HG03139 (cell line): ENCODE results near the gene NEURL1.
"Not testable (repeated sequence)": the region's sequence is repeated elsewhere in the genome, so short reads cannot be mapped to it uniquely, and the experiment has no call there.

ENCODE experiments used
- ATAC-seq: cut with Tn5 transposase; IDR thresholded peaks from one replicate; pipeline ENCODE4 v1.9.1; 2021; ENCODE audit not compliant: unreplicated experiment

The NEURL1 gene

DNA sequence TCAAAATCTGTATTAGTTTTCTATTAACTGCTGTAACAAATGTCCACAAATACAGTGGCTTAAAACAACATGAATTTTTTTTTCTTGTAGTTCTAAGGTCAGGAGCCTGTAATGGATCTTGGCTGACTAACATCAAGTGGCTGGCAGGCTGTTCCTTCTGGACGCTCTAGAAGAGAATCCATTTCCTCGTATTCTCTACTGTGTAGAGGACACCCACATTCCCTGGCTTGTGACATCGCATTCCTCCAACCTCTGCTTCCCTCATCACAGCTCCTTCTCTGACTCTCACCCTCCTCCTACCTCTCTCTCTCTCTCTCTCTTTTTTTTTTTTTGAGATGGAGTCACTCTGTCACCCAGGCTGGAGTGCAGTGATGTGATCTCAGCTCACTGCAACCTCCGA is 30.0 kb upstream of the NEURL1 start:
- no peak for ATAC-seq

DNA sequence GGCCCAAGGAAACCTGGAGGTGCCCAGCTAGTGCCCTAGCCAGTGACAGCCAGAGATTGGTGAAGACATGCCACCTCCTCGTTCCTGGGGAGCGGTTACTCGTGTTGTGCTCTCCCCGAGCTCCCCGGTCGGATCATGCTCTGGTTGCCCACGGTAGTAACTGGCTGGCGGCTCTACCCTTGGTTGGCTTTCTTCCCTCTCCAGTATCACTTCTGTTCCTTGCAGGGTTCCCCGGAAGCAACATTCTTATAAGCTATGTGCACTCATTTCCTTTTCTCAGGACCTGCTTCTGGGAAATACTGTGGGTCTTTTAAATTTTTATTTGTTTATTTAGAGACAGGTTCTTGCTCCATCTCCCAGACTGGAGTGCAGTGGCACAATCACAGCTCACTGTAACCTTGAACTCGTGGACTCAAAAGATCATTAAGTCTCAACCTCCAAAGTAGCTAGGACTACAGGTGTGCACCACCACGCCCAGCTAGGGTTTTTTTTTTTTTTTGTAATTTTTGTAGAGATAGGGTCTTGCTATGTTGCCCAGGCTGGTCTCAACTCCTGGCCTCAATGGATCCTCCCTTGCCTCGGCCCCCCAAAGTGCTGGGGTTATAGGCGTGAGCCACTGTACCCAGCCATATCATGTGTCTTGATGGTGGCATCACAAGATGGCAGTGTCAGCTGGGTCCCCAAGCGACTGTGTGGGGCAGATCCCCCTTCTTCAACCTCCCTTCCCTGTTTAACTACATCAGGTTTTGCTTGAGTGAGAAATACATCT is 27.9 kb upstream of the NEURL1 start:
- ATAC-seq: no peak

DNA sequence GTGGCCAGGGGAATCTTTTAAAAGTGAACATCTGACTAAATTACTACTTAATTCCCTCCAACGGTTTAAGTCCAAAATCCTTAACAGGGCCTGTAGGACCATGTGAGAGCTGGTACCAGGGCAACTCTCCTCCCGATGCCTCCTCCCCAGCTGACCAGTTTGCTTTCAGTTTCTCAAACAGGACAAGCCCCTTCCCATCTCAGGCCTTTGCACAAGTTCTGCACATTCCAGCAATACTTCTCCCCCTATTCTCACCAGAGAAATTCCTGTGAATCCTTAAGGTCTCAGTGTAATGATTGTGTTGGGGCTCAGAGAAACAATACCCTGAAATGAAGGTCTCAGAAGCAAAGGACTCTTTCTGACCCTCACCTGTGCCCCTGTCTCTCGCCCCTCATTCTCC is 26.8 kb upstream of the NEURL1 start:
- no peak for ATAC-seq

DNA sequence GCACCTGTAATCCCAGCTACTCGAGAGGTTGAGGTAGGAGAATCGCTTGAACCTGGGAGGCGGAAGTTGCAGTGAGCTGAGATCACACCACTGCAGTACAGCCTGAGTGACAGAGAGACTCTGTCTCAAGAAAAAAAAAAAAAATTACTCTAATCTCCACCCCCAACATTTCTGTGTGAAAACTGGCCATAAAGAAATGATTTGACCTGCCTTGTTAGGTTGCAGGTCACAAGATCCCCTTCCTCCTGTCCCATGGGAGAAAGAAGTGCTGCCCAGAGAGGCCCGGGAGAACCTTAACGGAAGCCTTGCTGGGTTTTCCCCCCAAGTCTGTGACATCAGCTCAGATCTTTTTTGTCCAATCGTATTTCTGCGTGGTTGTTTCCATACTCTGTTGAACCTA is 26.1 kb upstream of the NEURL1 start:
- no peak for ATAC-seq

DNA sequence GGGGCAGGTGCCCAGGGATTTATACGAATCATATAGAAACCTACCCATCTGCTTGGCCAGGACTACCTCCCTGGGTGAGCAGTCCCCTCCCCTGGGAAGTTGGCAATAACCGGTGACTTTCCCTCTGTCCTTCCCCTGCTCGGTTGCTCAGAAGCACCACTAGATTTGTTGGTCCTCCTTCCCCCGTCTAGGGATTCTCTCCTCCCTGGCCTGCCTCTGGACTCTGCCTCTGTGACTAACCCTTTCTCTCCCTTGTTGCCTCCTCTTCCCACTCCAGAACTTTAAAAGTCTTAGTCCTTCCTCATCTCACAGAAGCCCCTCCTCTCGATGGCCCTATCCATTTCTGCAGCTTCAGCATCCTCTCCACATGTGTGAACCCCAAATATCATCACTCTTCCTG is 24.3 kb upstream of the NEURL1 start:
- no peak for ATAC-seq

DNA sequence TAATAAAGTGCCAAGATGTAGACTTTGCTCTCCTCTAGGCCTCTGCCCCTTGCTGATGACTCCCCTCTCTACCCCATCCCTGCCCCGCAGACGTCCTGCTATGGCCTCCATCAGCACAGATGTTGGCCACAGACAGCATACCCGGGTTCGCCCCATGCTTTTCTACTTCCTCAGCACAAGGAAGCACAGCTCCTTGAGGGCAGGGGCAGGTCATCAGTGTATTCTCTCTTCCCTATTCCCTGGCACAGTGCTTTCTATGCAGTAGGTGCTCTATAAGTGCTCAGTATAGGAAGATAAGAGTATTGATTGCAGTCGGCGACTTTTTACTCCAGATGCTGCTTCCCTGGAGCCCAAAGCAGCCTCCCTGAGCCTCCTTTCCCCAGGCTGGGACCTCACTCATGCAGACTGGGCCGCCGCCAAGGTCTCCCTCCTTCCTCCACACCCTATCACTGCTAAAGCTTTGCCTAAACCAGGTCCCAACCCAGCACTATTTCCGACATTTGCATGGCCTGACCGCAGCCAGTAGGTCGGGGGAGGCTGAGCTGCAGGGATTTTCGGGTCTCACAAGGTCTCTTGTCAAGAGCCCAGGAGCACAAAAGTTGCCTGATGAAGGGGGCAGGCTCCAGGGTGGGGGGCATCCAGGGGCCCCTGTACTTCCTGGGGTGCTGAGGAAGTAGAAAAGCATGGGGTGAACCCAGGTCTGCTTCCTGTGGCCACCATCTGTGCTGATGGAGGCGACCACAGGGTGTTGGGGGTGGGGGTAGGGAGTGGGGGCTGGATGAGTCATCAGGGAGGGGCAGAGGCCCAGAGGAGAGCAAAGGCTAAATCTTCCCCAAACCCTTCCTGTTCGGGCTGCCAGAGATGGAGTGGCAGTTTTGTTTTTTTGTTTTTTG is 22.5 kb upstream of the NEURL1 start:
- peak; percentile 56 for ATAC-seq

DNA sequence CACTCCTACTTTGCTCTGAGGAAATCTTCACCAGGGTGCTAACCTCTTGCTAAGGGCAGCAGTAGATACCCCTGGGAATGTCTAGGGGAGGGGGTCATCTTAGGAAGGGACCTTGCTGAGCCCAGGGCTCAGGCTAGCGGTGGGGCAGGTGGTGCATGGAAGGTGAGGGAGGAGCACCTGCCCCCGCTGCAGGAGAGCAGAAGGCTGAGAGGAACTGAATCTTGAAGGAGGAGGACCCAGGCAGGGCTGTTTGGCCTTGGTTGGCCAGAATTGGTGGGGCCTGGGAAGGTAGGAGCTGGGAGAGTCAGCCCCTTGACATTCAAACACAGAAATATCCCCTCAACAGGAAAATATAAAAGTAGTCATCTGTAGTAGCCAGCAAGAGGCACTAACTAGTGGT is 21.5 kb upstream of the NEURL1 start:
- ATAC-seq: no peak

DNA sequence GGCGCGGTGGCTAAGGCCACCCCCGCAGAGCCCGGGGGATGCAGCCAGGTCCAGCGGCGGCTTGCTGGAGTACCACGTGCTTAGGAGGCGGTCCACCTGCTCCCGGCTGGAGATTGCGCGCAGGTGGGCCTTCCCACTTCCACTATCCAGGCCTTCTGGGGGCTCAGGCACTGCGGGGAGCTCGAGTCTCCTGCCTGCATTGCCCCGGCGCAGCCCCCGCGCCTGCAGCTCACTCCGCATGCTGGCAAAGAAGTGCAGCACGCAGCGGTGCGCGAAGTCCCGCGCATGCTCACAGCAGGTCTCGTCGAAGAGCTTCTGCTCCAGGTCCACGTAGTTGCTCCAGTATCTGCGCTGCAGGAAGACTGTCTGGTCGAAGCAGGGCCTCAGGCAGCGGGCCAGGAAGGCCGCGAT is 20.2 kb upstream of the NEURL1 start:
- no peak for ATAC-seq

DNA sequence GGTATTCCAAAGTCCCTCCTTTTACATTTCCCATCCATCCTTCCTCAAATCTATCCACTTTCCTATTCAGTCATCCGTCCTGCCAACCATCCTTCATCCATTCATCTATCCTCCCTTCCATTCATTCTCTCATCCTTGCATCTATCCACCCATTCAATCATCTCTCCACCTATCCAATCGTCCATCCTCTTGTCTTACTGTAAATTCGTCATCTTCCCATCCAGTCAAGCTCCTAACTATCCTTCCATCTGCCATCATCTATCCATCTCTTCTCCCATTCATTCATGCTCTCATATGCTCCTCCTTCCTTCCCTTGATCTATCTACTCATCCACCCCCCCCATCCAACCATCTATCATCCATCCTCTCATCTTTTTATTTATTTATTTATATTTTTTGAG is 19.4 kb upstream of the NEURL1 start:
- no peak for ATAC-seq

DNA sequence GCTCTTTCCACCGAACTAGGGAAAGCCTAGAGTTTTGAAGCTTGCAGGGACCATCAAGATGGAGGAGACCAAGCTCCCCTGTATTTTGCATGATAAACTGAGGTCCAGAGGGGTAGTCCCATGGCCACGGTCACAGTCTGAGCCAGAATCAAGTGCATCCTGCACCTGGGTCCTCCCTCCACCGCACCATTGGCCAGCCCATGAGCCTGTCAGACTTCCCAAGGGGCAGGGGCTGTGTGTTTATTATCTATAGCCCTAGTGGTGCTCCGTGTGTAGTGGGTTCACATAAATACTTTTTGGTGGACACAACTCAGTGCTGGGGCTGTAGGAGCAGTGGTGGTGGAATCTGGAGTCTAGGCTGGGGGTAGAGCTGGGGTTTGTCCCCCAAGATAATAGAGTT is 18.1 kb upstream of the NEURL1 start:
- ATAC-seq: no peak

DNA sequence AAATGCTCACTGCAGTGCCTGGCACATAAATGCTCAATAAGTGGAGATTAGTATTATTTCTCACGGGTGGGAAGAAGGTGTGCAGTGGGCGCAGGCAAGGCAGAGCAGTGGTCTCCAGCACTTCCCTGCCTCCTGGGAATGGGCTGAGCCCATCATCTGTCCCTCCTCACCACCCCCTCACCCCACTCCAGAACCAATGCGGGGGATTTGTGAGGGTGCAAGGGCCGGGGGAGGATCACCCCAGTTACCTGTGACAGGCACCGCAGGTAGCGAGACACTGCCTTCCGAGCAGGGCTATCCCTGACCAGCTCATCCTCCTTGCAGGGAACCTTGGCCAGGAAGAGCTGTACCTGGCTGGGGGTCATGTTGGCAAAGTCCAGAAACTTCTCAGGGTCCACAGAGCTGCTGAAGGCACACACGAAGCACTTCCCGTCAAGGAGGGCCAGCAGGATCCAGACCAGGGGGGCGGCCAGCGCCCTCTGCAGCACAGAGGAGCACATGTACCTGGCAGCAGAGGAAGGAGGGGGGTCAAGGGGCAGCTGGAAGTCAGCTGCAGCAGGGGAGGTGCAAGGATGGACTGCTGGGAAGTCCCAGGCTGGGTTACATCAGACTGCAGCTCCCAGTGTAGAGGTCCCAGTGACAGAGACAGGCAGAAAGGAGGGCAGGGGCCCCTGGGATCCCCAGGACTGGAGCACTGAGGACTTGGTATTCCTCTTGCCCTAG is 17.3 kb upstream of the NEURL1 start:
- ATAC-seq: no peak

DNA sequence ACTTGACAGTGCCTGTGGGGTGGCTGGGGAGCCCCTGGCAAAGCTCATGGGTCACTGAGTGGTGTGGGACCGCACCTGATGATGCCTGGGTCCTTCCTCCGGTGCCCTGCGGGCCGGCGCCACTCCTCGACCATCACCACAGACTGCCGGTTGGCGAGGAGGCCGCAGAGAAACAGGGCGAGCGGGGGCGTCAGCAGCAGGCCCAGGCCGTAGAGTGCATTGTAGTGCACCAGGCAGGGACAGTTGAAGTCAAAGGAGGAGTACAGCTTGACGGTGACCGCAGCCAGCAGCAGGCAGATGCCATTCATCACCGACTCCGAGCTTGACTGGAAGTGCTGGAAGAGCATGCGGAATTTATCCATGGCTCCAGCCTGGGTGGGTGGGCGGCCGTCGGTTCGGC is 14.8 kb upstream of the NEURL1 start:
- no peak for ATAC-seq

DNA sequence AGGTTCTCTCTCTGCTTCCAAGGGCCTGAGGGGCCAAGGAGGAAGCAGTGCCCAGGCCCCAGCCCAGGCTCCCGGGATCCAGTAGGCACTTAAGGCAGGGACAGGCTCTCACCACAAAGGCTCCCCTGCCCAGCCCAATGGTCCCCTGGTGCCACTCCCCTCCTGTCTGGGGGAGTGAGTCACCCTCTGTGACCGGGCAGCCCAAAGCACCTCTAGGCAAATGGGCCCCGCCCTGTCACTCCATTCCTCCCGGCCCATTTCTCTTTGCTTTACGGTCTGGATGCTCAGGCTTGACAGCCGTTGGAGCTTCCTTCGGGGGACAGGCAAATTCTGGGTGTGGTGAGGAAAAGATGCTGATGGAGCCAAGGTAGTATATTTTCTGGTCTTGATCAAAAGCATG is 14.4 kb upstream of the NEURL1 start, which contains the start of gene CALHM3:
Gene CALHM3, minus strand, starts transcription at position 106 of the 400 bp plus-strand sequence. CDS start 208 bp downstream, outside the sequence.
- ATAC-seq: no peak

DNA sequence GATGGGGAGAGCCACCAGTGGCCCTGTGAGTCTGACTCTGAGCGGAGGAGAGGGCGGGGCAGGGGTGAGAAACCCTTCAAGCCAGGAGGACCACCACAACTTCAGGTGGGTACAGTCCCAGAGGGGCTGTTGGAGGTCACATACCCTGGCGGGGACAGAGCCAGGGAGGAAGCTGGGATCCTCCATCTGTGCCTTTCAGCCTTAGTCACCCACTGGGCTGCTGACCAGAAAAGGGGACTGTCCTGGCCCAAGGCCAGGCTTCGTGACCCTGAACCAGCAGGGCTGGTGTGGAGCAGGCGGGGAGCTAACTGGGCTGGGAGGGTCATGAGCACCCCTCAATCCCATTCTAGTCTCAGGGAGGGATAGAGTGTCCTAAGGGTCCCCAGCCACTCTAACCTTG is 13.0 kb upstream of the NEURL1 start:
- ATAC-seq: no peak

DNA sequence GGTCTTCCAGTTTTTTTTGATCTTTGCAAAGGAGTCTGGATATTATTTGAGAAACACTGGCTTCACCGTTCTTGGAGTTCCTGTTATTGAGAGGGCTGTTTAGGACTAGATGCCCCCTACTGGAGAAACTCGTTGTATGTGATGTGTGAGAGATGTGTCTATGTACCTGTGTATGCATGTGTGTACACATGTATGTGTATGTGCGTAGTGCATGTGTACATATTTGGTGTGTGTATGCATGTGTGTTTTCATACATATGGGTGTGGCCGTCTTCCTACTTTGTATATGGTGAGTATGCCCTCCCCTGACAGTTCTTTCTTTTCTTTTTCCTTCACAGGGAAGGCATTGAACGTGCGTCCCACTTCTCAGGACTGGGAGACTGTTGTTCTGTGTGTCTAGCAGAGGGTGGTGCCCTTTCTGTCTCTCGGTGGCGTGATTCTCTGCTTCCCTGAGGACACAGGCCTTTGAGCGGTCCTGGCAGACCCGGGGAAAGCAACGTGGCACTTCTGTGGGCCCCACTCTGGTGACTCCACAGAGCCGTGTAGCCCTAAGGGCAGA is 11.5 kb upstream of the NEURL1 start:
- ATAC-seq: peak; percentile 69

DNA sequence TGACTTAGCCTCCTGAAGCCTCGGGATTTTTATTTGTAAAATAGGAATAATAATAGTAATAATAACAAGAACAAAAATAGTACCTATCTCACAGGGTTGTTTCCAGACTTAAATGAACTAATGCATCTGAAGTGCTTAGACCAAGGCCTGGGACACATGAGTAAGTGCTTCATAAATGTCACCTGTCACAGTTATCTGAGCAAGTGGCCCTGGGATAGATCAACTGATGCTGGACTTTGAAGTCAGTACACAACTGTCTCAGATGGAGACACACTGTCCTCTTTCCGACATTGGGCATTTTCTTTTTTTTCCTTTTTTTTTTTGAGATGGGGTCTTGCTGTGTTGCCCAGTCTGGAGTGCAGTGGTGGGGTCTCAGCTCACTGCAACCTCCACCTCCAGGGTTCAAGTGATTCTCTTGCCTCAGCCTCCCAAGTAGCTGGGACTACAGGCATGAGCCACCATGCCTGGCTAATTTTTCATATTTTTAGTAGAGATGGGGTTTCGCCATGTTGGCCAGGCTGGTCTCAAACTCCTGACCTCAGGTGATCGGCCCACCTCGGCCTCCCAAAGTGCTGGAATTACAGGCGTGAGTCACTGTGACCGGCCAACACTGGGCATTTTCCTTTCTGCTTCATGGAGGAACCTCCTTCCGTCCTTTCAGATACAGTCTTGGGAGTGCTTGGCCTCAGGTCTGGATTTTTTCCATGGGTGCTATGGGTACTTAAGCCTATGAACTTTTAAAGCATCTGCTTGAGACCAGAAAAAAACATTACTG is 6.7 kb upstream of the NEURL1 start:
- ATAC-seq: not testable (repeated sequence)

DNA sequence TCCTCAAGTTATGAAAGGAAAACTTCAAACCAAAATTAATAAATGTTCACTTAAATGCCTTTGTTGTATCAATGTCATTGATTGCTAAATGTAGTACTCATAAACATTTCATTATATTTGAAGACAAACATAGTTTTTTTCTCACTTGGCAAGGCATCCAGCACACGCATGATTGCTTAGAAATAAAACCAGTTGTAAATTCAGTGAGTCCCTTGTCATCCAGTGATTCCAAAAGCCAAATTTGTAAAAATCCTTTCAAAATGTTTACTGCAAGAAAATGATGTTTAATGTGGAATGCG is 6.1 kb upstream of the NEURL1 start:
- ATAC-seq: no peak

DNA sequence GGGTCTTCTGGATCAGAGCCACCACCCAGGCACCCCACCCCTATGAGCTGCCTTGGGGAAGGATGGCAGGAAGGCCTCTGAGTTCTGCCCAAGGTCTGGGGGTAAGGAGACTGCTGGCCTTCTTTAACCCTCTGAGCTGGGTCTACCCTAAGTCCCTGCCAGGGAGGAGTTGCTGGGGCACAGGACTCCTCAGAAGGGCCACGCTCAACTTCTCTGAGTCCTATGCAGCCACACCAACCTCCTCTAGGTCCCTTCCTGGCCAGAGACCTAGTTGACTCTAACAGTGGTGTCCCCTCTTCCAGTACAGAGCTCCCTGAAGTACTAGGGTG is 2.6 kb upstream of the NEURL1 start:
- ATAC-seq: no peak

DNA sequence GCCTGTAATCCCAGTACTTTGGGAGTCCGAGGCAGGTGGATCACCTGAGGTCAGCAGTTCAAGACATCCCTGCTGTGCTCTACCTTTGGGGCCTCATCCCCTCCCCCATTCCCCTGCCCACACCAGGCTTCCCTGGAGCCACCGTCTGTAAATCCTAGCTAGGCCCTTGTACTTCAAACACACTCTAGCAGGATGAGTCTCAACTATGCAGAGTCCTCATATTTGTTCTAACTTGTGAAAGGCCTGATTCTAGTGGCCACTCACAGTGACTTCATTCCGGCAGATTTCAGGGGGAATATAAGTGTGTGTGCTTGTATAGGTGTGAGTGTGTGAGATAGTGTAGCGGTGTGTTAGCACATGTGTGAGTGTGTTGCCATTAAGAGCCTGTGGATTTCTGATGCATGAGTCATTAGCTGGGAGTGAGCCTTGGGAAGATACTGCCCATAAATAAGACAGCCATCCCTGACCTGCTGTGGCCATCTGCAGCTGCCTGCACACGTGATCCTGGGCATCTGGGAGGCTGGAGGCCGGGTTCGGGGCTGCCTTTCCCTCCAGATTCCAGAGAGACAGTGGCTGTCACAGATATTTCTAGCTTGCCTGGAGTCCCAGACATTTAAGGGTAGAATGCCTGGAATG is 1.7 kb upstream of the NEURL1 start:
- ATAC-seq: no peak

DNA sequence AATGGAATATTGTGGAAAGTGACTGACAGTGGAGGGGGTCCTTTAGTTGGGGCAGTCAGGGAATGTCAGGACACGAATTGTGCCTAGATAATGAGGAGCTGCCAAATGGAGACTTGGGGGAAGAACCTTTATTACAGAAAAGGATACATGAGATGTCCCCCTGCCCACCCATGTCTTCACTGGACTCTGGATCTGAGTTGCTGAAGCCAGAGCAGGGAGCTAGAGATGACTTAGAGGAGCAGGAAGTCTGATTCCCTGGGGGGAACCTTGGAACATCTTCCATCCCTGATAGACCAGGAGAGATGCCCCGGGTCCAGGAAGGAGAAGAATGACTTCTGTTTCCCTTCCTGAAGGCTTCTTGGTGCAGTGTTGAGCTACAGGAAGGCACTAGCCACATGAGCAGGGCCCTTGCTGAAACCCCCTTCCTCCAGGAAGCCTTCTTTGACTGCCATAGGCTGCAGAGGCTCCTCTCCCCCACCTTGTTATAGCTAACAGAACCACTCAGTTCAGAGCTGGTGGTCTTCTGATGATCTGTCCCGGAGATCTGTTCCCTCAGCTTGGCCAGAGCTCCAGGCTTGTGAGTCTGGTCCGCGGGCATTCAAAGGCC is 747 bp upstream of the NEURL1 start:
- ATAC-seq: no peak
